H1 (cell line): ENCODE data around the gene BCKDHB. TPM values are rescaled to one million over a fixed set of nuclear protein-coding genes. Genes with fewer than 3 reads are reported as not detected.

Source experiments
- CTBP2 ChIP-seq: IDR thresholded peaks from 2 replicates; pipeline ENCODE4 v1.7.0; 2011; ENCODE audit warnings: borderline replicate concordance, mild to moderate bottlenecking, moderate library complexity, mixed read lengths, low read length; ENCODE audit not compliant: insufficient read depth, insufficient read length
- POU5F1 ChIP-seq: IDR thresholded peaks from 2 replicates; pipeline ENCODE4 v1.6.1; 2011; ENCODE audit warnings: low read depth, mild to moderate bottlenecking, low read length, moderate library complexity
- RAD21 ChIP-seq, 2 experiments: IDR thresholded peaks in 1 of 2; conservative IDR thresholded peaks in 1 of 2; 2 replicates each; pipeline ENCODE4 v1.6.1; 2011; ENCODE audit warnings: low read depth in 2 of 2, low read length in 2 of 2, improper control_type of control experiment in 1 of 2, inconsistent platforms in 1 of 2, mild to moderate bottlenecking in 1 of 2, moderate library complexity in 1 of 2
- SUZ12 ChIP-seq: fragments of 200-600 bp; sonication (generic); IDR thresholded peaks from 2 replicates; pipeline ENCODE4 v1.6.1; 2012; ENCODE audit warnings: mild to moderate bottlenecking, inconsistent platforms, low read length, moderate library complexity, mixed read lengths
- YY1 ChIP-seq: IDR thresholded peaks from 2 replicates; pipeline ENCODE4 v1.6.1; 2011; ENCODE audit warnings: low read depth, mild to moderate bottlenecking, low read length
- polyA plus RNA-seq, 7 experiments: library from polyadenylated mRNA; depleted of rRNA in 3 of 7; stranded (reverse) in 5 of 7; unstranded in 2 of 7; fragments of >200 nt in 5 of 7; fragments of 200-250 nt in 2 of 7; gene quantifications; 1 replicate in 5 of 7; 2 replicates in 1 of 7; 4 replicates in 1 of 7; pipeline versions ENCODE4 v1.2.1 to v1.2.3, GENCODE V29; 2011 to 2013; ENCODE audit warnings: missing spikeins in 2 of 7, mixed read lengths in 2 of 7
- total RNA-seq: library from RNA; stranded (reverse); fragmentation: NEBNext Ultra II Directional; extraction: Animal tissue kit (Norgen Biotek cat#: 25700); gene quantifications from 2 replicates; pipeline ENCODE4 v1.2.1, GENCODE V29; 2021

The BCKDHB gene
- total and polyA plus RNA-seq, 2 of the 8 experiments (the other 6 are each of a cell fraction or from before 2014, with no cell fraction given), result 22.1 to 30.8 TPM

DNA sequence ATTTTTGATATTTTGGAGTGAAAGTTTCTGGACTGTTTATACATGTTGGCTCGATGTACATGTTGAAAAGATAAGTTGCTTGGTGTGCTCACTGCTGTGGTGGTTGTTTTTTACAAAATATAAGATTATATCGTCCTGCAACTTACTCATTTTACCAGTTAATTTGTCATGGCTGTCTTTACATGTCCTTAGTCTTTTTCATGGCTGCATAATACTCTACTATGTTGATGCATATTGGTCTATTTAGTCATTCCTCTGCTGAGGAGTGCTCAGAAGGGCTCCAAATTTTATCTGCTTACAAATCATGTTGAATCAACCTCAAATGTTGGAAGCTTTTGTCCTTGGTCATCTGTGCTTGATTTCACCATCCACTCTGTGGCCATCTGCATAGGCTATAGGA lies 164.6 kb downstream of the BCKDHB start (continued):
- no peak for TF ChIP-seq YY1
- no peak for TF ChIP-seq RAD21 (IDR thresholded peaks at IDR 0.05 in 1 of 2, conservative IDR thresholded peaks at IDR 0.05 in 1 of 2; ENCODE audit: low read depth in 2 of 2, low read length in 2 of 2)
- no peak for TF ChIP-seq CTBP2
- no peak for TF ChIP-seq SUZ12
- no peak for TF ChIP-seq POU5F1
